Left lobe of liver (tissue), 2 donors: ENCODE measurements around the gene LMBRD1. TPM values are rescaled to one million over a fixed set of nuclear protein-coding genes. Genes with fewer than 3 reads are reported as not detected.
"Not testable (repeated sequence)": the region's sequence is repeated elsewhere in the genome, so short reads cannot be mapped to it uniquely, and the experiment has no call there.

ENCODE experiments used
- ATAC-seq: fragments of 200-7000 bp; cut with Tn5 transposase; one replicate; pipeline ENCODE4 v1.9.1; 2020; ENCODE audit warnings: mild to moderate bottlenecking, moderate library complexity
- DNase-seq: peaks from one replicate; pipeline ENCODE4 v3.0.0-alpha.2; 2020; ENCODE audit warnings: low spot score
- total RNA-seq: library from RNA; stranded (reverse); gene quantifications from one replicate; pipeline ENCODE4 v1.2.1, GENCODE V29; 2021
- donor health status: DM: no; HTN: no; CAD: no; lungs with moderate emphysema.
- donor health status: DM: no; HTN: yes; CAD: no.

Gene LMBRD1
- total RNA-seq, 1 donor from 2014 or later = 34.0 TPM

DNA sequence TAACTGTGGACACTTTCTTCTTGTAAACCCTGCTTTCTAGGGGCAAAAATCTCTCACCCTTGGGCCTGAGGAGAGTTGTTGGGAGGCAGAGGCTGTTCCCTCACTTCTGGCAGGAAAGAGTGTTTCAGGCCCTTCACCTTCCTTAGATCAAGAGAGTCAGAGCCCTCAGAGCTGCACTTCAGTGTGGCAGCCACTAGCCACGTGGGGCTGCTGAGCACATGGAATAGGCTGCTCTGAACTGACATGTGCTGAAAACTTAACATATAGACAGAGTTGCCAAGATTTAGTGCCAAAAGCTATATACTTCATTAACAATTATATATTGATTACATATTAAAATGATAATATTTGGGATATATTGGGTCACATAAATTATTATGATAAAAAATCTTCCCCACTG is 4.4 kb upstream of the LMBRD1 start:
- DNase-seq = no peak
- no peak for ATAC-seq

DNA sequence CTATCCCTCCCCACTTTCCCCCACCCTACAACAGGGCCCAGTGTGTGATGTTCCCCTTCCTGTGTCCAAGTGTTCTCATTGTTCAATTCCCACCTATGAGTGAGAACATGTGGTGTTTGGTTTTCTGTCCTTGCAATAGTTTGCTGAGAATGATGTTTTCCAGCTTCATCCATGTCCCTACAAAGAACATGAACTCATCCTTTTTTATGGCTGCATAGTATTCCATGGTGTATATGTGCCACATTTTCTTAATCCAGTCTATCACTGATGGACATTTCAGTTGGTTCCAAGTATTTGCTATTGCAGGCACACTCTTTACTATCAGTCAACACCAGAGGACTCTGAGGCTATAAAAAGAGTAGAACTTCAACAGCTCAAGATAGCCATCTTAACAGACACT is 2.0 kb upstream of the LMBRD1 start:
- DNase-seq, ATAC-seq: not testable (repeated sequence)

DNA sequence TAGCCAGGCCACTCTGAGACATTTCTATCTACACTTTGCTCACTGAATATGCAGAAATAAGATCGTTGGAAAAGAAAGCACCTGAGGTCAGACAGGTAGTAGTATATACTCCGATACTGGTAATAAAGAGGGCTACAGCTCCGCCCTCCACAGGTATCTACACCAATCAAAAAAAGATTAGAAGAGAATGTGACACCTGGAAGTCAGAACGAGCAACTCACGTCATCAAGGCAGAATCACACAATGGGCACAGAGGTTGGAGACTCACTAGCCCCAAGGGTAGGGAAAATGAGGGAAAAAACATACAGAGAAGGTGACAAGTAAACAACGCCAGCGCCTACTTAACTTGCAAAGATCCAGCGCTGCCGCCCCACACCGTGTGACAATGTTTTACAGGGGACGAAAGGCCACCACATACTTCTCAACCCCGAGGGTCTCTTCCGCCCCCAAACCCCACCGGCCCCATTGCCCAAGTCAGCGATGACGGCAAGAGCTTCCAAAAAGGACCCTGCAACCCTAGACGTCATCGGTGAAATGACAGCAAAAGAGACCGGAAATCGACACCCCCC is 653 bp downstream of the LMBRD1 start:
- peak; percentile 69 for DNase-seq
- peak; percentile 71 for ATAC-seq

DNA sequence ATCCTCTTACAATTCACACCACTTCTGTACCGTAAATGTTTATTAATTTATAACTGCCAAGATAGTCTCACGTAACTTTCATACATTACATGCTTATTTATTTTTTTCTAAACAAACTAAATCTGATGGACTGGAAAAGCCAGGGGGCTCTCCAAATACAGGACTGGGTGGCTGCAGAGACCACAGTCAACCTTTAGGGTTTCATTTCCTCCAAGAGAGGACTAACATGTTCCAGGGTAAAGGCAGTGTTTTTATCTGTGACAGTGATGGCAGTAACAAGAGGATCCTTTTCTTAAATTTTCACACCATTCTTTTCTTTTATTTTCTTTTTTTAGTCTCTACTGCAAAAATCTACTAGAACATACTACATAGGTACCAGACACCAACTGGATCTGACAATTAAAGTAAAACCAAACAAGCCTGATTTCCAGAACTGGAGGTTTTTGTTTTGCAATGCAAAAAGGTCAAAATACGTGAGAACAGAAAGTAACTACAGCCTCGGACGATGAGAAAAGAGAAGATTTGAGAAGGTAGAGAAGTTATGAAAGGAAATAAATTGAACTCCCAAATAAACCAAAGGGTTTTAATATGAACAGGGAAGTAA is 1.2 kb downstream of the LMBRD1 start:
- no peak for ATAC-seq

DNA sequence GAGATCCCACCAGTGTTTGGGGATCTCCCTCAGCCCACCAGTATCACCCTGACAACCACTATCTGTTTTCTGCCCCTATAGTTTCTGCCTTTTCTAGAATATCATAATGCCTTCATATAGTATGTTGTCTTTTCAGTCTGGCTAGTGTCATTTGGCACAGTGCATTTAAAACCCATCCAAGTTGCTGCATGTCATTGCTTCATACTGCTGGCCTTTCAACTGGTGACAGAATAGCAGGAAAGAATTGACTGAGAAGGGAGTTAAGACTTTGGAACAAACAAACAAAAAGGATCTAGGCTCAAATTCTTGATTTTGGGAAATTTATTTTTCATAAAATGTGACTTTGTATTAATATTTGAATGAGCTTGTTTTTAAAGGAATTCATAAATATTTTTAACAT is 4.5 kb downstream of the LMBRD1 start:
- ATAC-seq = peak; percentile 30
- DNase-seq = peak; percentile 69

More for the DNA sequence above, 1.2 kb downstream of the LMBRD1 start:
- no peak for DNase-seq

DNA sequence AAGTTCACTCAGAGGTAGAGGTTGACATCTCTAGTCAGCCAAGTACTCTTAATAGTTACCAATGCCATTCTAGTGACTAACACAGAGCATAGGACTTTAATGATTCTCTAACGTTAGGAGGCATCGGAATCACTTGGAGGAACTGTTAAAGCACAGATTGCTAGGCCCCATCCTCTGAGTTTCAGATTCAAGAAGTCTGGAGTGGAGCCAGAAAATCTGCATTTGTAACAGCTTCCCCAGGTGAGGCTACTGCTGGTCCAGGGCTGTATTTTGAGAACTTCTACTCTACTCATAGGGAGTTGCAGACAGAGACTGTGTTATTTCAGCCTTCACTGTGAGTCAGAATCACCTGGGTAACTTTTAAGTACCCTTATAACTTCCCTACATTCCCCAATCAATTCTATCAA is 5.7 kb downstream of the LMBRD1 start:
- no peak for DNase-seq
- peak; percentile 56 for ATAC-seq

DNA sequence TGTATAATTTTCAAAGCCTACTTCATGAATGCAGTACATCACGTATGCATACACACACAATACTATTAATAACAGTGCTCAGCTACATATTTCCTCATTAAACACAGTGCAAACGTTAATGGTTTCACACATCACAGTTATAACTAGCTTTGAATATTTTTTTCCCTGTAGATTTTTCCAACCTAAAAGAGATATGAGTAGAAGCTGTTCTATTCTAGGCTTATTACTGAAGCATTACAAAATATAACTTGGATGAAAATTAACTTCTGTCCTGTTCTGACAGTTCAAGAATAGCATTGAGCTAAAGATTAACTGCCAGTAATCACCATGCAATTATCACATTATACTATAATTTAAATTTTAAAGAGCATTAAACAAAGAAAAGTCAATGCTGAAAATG is 6.2 kb downstream of the LMBRD1 start:
- ATAC-seq (peak; percentile 61), DNase-seq (no peak)

DNA sequence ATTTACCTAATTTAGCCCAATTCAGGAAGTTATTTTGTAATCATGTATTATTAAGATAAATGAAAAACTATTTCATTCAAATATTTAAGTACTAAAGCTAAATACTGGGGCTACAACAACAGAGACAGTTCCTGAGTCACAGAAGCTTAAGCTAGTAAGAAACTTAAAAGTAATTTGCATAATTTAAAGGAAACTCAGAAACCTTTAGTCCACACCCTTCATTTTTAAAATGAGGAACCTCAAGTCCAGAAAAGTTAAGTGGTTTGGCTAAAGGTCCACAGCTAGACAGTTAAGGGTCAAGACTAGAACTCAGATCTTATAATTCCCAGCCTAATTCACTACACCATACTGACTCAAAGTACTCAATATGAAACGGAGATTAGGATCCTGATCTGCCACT is 7.2 kb downstream of the LMBRD1 start:
- ATAC-seq = no peak
- DNase-seq = no peak

DNA sequence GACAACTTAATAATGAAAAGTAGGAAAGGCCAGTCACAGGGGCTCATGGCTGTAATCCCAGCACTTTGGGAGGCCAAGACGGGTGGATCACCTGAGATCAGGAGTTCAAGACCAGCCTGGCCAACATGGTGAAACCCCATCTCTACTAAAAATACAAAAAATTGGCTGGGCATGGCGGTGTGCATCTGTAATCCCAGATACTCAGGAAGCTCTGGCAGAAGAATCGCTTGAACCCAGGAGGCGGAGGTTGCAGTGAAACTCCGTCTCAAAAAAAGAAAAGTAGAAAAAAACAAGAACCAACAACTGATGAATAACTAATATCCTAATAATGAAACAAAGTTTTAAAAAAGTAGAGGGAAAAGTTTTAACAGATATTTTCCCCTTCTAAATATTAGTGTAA is 9.4 kb downstream of the LMBRD1 start:
- DNase-seq, ATAC-seq: not testable (repeated sequence)

DNA sequence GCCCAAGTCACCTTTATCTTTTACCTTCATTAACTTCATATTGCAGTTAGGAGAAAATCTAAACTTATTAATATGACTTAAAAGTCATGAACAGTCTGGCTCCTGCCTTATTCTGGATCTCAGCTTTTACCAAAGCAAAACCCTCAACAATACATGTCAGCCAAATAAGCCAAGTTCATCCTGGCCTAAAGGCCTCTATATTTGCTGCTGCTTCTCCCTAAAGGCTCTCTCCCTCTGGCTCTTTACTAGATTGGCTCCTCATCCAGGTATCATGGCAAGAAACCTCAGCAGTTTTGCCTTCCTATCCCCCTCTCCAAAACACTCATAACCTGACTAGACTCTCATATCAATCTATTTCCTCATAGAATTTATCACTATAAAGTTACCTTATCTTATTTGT is 11.1 kb downstream of the LMBRD1 start:
- peak; percentile 66 for ATAC-seq

DNA sequence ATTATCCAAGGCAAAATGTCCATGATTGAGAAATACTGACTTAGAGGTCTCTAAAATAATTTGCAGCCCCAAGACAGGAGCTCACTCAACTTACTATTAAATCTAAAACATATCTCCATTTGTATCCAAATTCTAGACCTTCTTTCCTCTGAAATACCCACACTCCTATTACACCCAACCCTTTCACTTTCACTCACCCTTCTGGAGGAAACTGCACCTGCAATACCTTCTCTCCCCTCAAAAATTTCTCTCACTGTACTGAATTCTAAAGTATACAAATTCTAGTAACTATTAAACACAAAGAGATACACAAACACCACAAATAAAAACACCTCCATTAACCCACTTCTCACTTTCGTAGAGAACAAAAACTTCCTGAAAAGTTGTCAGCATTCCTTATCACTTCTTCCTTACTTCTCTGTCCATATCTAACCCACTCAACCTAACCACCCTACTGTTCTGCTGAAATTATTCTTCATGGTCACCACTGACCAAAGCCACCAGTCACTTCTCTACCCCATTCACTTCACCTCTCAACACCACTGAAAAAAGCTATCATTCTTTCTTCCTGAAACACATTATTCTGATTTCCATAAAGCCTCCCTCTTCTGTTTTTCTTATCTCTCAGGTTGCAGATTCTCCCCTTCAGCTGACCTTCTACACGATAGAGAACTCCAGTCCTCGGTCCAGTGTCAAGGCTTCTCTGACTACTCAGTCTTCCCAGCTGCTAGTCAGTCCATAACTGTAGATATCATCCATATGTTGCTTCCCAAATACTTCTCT is 12.0 kb downstream of the LMBRD1 start:
- no peak for DNase-seq
- ATAC-seq = no peak

More for the DNA sequence above, 11.1 kb downstream of the LMBRD1 start:
- no peak for DNase-seq

DNA sequence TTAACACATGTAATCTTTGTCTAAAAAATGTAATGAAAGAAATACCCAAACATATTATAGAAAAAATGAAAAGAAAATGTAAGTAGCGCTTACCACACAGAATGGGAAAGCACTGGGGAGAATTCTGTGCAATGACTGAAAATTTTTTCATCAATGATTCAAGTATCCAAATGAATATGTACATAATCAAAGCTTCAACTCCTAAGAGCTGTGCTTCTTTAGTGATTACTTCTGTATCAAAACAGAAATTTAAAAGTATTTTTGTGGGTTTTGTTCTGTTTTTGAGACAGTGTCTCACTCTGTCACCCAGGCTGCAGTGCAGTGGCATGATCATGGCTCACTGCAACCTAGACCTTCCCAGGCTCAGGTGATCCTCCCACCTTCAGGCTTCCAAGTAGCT is 13.7 kb downstream of the LMBRD1 start:
- no peak for DNase-seq
- ATAC-seq = no peak

DNA sequence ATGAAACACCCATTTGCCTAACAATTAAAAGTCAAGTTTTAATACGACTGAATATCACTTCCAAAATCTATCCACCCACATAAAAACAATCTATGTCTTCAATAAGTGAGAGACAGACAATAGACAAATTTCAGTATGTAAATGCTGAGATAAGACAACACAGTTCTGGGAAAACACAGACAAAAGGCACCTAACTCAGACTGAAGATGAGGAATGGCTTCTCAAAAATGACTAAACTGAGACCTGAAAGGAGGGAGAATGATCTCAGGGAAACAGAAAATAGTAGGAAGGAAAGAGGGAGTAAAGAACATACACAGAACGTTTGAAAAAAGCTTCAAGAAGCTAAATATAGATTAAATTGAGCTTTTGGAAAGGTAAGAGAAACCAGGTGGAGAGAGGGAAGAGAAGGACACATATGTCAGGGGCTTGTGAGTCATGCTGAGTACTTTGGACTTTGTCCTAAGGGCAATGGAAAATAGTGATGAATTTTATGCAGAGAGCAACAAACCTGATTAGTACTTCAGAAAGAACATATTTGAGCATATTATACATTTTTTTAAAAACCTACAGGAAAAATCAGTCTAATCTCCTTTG is 16.1 kb downstream of the LMBRD1 start:
- ATAC-seq (peak; percentile 91), DNase-seq (no peak)

DNA sequence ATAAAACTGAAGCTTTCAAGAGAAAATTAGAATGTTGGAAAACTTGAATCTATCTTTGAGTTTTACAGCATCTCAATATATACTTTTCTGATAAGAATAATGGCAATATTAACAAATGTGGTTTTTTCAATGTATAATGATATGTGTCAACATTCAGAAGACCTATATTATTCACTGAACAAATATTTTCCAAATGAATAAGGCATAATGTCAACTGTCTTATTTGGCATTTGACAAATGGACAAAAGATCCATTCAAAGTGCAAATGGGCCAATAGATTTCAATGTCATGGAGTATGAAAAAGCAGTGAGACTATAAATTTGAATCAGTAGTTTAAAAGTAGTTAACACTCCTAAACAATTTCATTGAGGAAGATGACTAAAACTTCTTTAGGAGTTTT is 20.9 kb downstream of the LMBRD1 start:
- DNase-seq = no peak
- no peak for ATAC-seq

DNA sequence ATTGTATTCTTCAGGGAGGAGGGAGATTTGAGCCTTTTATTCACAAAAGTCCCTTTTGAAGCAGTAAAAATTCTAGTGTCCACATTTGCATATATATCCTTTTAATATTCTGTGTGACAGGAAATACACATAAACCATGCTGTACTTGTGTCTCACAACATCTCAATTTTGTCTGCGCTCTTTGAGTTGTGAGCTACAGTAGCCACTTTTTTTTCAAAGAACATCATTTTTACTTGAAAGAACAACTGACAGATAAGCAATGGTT is 21.3 kb downstream of the LMBRD1 start:
- ATAC-seq (no peak), DNase-seq (no peak)

DNA sequence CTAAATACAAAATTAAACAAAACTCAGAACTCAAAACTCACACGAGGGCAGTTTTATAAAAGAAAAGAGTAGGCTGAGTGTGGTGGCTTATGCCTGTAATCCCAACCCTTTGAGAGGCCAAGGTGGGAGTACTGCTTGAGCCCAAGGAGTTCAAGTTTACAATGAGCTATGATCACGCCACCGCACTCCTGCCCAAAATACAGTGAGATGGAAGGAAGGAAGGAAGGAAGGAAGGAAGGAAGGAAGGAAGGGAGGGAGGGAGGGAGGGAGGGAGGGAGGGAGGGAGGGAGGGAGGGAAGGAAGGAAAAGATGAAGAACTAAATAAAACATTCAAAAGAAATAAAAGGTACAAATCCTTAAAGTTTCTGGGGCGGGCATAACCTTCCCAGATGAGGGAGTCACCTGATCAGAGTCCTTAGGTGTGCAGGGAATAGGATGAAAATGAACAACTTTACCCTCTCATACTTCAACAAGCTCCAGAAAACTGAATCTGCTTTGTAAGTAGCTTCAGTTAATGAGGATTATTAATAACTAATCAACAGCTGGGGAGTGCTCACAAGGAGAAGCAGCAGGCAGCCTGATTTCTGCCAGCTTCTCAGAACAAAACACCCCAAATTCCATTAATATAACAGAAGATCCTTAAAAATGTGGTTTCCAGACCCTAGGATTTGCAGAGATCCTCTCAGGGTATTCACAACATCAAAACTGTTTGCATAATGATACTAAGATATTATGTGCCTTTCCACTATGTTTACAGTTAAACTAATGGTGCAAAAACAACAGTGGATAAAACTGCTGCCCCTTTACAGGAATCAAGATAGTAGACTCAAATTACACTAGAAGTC is 21.8 kb downstream of the LMBRD1 start:
- ATAC-seq (no peak), DNase-seq (no peak)

DNA sequence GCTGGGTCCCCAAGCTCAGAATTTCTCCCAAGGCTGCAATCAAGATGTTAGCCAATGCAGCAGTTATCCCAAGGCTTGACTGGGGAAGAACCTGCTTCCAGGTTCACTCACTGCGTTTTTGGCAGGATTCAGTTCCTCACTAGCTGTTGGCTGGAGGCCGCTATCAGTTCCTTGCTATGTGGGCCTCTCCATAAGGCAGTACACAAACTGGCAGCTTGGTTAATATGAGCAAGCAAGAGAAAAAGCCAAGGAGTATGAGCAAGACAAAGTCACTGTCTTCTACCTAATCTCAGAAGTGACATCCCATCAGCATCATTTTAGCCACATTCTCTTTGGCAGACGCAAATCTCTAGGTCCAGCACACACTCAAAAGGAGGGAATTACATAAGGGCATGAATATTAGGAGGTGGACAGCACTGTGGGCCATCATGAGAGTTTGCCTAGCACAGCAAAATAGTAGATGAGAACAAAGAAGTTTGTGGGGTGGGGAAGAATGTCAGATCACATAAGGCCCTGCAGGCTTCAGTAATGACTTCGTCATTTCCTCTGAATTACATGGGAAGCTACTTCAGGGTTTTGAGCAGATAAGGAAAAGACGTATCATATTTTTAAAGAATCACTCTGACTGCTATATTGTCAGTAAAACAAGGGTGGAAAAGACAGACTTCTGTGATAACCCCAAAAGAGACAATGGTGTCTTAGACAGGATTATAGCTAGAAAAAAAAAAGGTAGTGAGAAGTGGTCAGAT is 25.5 kb downstream of the LMBRD1 start:
- ATAC-seq (no peak), DNase-seq (no peak)

DNA sequence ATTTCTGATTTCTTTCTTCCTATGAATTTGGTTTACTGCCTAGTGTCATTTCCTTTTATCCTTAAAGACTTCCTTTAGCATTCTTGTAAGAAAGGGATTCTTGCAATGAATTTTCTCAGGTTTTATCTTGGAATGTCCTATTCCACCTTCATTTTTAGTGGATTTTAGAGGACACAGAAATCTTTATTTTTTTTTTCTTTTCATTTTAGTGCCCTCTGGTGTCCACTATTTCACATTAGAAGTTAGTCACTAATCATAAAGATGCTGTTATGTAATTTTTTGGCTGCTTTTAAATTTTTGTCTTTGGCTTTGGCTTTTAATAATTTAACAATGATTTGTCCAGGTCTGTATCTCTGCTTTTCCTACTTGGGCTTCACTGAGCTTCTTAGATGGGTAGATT is 28.1 kb downstream of the LMBRD1 start:
- ATAC-seq = peak; percentile 38
- DNase-seq = no peak

DNA sequence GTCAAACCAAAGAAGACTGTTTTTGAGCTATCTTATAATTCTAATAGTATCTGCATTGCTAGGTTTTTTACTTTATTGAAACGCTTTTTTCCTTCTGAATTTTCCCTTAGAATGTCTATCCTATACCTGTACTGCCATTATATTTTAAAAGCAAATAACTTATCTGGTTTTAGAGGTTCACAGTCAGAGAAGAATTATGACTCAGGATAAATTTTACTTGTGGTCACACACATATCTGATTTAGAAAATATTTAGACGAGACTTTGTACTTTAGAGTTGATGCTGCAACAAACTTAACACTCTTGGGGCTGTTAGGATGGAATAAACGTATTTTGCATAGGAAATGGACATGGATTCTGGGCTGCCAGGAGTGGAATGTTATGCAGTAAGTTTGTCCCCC is 33.0 kb downstream of the LMBRD1 start:
- ATAC-seq (no peak), DNase-seq (no peak)

DNA sequence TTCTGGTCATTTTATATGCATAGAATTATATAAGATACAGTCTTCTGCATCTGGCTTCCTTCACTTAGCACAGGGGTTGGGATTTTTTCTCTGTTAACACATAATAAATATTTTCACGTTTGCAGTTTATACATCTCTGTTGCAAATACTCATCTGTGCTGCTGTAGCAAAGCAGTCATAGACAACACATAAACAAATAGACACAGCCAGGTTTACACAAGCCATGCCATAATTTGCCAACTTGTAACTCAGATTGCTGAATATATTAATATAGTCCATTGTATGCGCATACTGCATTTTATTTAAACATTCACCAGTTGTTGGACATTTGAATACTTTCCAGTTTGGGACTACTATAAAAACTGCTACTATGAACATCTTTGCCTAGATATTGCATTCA is 35.0 kb downstream of the LMBRD1 start:
- DNase-seq (no peak), ATAC-seq (no peak)

DNA sequence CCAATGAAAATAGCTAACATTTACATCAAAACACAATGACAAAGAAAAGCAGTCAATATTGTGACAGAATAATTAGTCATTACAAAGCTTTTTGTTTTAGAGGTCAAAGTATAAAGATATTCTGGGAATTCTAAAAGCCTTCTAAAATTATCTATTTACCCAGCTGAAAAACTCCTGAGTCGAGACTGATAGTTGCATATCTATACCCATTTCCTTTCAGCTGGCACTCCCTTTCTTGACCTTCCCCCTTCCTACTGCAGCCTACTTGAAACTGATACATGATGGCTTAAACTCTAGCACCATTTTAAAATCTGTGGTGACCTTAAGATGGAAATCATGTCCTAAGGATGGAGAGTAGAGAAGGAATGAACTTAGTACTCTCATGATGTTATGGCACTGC is 38.6 kb downstream of the LMBRD1 start:
- ATAC-seq (no peak), DNase-seq (no peak)
